ENCODE data around the gene OR2T11. TPM values are rescaled to one million over a fixed set of nuclear protein-coding genes. Genes with fewer than 3 reads are reported as not detected.
"Not testable (repeated sequence)": the region's sequence is repeated elsewhere in the genome, so short reads cannot be mapped to it uniquely, and the experiment has no call there.

OR2T11 gene
- total and polyA plus RNA-seq, 2 donors (not counting 1 experiment from before 2014, with no cell fraction given) = 0.12 to 3.6 TPM

DNA sequence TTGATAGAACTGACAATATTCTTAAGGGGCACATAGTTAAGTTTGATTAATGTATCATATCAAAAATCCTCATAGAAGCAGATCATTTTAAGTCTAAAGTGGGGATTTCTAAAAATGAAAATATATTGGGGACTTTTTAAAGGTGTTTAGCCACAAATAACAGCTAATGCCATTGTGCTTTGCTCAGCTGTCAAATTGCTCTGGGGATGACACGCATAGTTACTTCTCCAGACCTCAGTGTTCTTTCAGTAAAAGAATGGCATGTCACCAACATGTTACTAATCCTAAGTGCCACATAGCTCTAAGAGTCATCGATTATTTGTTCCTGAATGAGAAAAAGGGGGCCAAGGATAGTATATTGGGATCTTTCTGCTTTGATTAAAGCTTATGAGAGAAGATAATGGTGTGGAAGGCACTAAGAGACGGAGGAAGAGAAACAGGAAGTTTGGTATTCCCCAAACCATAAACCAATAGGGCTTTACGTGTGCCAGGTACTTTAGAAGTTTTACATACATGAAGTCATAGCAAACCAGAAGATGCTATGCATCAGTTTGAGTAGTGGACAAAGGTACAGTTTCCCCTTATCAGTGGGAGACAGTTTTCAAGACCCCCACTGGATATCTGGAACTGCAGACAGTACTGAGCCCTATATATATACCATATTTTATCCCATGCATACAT lies 8.2 kb upstream of the OR2T11 start:
- intact Hi-C loops (cut with micrococcal nuclease); H3K4me2 ChIP-seq (replicated peaks; ENCODE audit: low read depth, low read length, poor library complexity, severe bottlenecking); H3K27me3 ChIP-seq (replicated peaks in 1 of 4; ENCODE audit: control extremely low read depth in 1 of 4, control insufficient read depth in 3 of 4, insufficient read depth in 4 of 4, low read length in 3 of 4); H3K9me3 Mint-ChIP-seq (ENCODE audit: insufficient read depth); H3K4me3 Mint-ChIP-seq; H3K9me3 ChIP-seq (ENCODE audit: control extremely low read depth in 1 of 3, control insufficient read depth in 2 of 3, insufficient read depth in 1 of 3, low read length in 2 of 3); H3K4me3 ChIP-seq (ENCODE audit: control extremely low read depth in 1 of 5, extremely low read depth in 1 of 5, insufficient read depth in 1 of 5, low read depth in 2 of 5, low read length in 4 of 5); H3K27me3 Mint-ChIP-seq; H3K4me1 ChIP-seq (ENCODE audit: control insufficient read depth in 2 of 2, insufficient read depth in 2 of 2, low read length in 2 of 2); H2AFZ ChIP-seq (ENCODE audit: insufficient read depth, low read depth, low read length, poor library complexity, severe bottlenecking); H4K20me1 ChIP-seq (ENCODE audit: control insufficient read depth, insufficient read depth, low read length, poor library complexity, severe bottlenecking); POLR2A ChIA-PET; DNase-seq; H3K27ac Mint-ChIP-seq; H3K79me2 ChIP-seq (ENCODE audit: control insufficient read depth, insufficient read depth, low read length); H3K9ac ChIP-seq (ENCODE audit: low read length); CTCF ChIA-PET; H3K36me3 ChIP-seq (replicated peaks in 1 of 2; ENCODE audit: control extremely low read depth in 1 of 2, control insufficient read depth in 1 of 2, extremely low read depth in 1 of 2, insufficient read depth in 2 of 2, low read length in 1 of 2): not testable (repeated sequence)
- peak; percentile 94 for ATAC-seq (ENCODE audit: low read depth)
- WGBS (ENCODE audit: insufficient coverage) = no CpG with 5 or more reads among the region's 4 CpGs
- peak overlapping the region; percentile 74 to 77 for H3K27ac ChIP-seq (ENCODE audit: low read length in 2 of 2)
- H3K4me1 Mint-ChIP-seq = peaks cover 12% of the 10 kb centered on the region

DNA sequence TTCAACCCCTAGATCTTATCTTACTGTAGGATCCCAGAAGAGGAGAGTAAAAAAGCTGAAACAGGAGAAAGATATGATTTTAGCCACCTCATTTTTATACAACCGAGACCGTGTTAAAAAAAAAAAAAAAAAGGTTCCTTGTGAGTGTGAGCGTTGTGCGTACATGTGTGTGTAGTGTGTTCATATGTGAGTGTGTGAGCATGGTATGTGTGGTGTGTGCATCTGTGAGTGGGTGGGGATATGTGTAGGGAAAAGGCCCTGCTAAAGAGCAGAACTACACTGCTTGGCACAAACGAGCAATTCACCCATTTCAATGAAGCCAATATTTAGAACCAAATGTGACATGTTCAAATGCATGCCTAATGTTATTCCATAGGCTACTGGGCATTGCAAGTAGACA lies 6.7 kb upstream of the OR2T11 start:
- intact Hi-C loops (cut with micrococcal nuclease); H3K27me3 Mint-ChIP-seq: not testable (repeated sequence)

GRCh38 chr1:248640906-248641305 lies 6.0 kb upstream of the OR2T11 start:
- H3K9me3 ChIP-seq (ENCODE audit: control extremely low read depth in 1 of 3, control insufficient read depth in 2 of 3, insufficient read depth in 1 of 3, low read length in 2 of 3); intact Hi-C loops (cut with micrococcal nuclease); H3K79me2 ChIP-seq (ENCODE audit: control insufficient read depth, insufficient read depth, low read length); H3K9ac ChIP-seq (ENCODE audit: low read length); H3K4me3 Mint-ChIP-seq; CTCF ChIA-PET; H3K4me2 ChIP-seq (replicated peaks; ENCODE audit: low read depth, low read length, poor library complexity, severe bottlenecking); ATAC-seq (ENCODE audit: low read depth); POLR2A ChIA-PET; H3K27ac ChIP-seq (ENCODE audit: low read length in 2 of 2); H3K4me1 ChIP-seq (ENCODE audit: control insufficient read depth in 2 of 2, insufficient read depth in 2 of 2, low read length in 2 of 2); H3K4me1 Mint-ChIP-seq; H3K27me3 ChIP-seq (replicated peaks in 1 of 4; ENCODE audit: control extremely low read depth in 1 of 4, control insufficient read depth in 3 of 4, insufficient read depth in 4 of 4, low read length in 3 of 4); H3K27me3 Mint-ChIP-seq; H2AFZ ChIP-seq (ENCODE audit: insufficient read depth, low read depth, low read length, poor library complexity, severe bottlenecking); H3K9me3 Mint-ChIP-seq (ENCODE audit: insufficient read depth); H4K20me1 ChIP-seq (ENCODE audit: control insufficient read depth, insufficient read depth, low read length, poor library complexity, severe bottlenecking); H3K27ac Mint-ChIP-seq; H3K4me3 ChIP-seq (ENCODE audit: control extremely low read depth in 1 of 5, extremely low read depth in 1 of 5, insufficient read depth in 1 of 5, low read depth in 2 of 5, low read length in 4 of 5); DNase-seq; H3K36me3 ChIP-seq (replicated peaks in 1 of 2; ENCODE audit: control extremely low read depth in 1 of 2, control insufficient read depth in 1 of 2, extremely low read depth in 1 of 2, insufficient read depth in 2 of 2, low read length in 1 of 2): not testable (repeated sequence)
- no CpG with 5 or more reads among the region's 3 CpGs for WGBS (ENCODE audit: insufficient coverage)

More for the DNA sequence above, 6.7 kb upstream of the OR2T11 start:
- H3K4me3 Mint-ChIP-seq; H3K4me2 ChIP-seq (replicated peaks; ENCODE audit: low read depth, low read length, poor library complexity, severe bottlenecking); H3K4me1 ChIP-seq (ENCODE audit: control insufficient read depth in 2 of 2, insufficient read depth in 2 of 2, low read length in 2 of 2); H4K20me1 ChIP-seq (ENCODE audit: control insufficient read depth, insufficient read depth, low read length, poor library complexity, severe bottlenecking); POLR2A ChIA-PET; H3K27me3 ChIP-seq (replicated peaks in 1 of 4; ENCODE audit: control extremely low read depth in 1 of 4, control insufficient read depth in 3 of 4, insufficient read depth in 4 of 4, low read length in 3 of 4); H3K27ac Mint-ChIP-seq; H3K9me3 ChIP-seq (ENCODE audit: control extremely low read depth in 1 of 3, control insufficient read depth in 2 of 3, insufficient read depth in 1 of 3, low read length in 2 of 3); DNase-seq; ATAC-seq (ENCODE audit: low read depth); H3K9me3 Mint-ChIP-seq (ENCODE audit: insufficient read depth); H3K9ac ChIP-seq (ENCODE audit: low read length); H3K4me3 ChIP-seq (ENCODE audit: control extremely low read depth in 1 of 5, extremely low read depth in 1 of 5, insufficient read depth in 1 of 5, low read depth in 2 of 5, low read length in 4 of 5); H3K36me3 ChIP-seq (replicated peaks in 1 of 2; ENCODE audit: control extremely low read depth in 1 of 2, control insufficient read depth in 1 of 2, extremely low read depth in 1 of 2, insufficient read depth in 2 of 2, low read length in 1 of 2); H2AFZ ChIP-seq (ENCODE audit: insufficient read depth, low read depth, low read length, poor library complexity, severe bottlenecking); H3K79me2 ChIP-seq (ENCODE audit: control insufficient read depth, insufficient read depth, low read length); H3K27ac ChIP-seq (ENCODE audit: low read length in 2 of 2); CTCF ChIA-PET; H3K4me1 Mint-ChIP-seq: not testable (repeated sequence)
- no CpG with 5 or more reads among the region's 5 CpGs for WGBS (ENCODE audit: insufficient coverage)

- H3K4me3 ChIP-seq (ENCODE audit: control extremely low read depth in 1 of 5, extremely low read depth in 1 of 5, insufficient read depth in 1 of 5, low read depth in 2 of 5, low read length in 4 of 5); H3K36me3 ChIP-seq (replicated peaks in 1 of 2; ENCODE audit: control extremely low read depth in 1 of 2, control insufficient read depth in 1 of 2, extremely low read depth in 1 of 2, insufficient read depth in 2 of 2, low read length in 1 of 2); H4K20me1 ChIP-seq (ENCODE audit: control insufficient read depth, insufficient read depth, low read length, poor library complexity, severe bottlenecking); DNase-seq; H3K9ac ChIP-seq (ENCODE audit: low read length); H3K4me1 Mint-ChIP-seq; H3K4me2 ChIP-seq (replicated peaks; ENCODE audit: low read depth, low read length, poor library complexity, severe bottlenecking); H3K79me2 ChIP-seq (ENCODE audit: control insufficient read depth, insufficient read depth, low read length); H3K9me3 Mint-ChIP-seq (ENCODE audit: insufficient read depth); H3K27ac Mint-ChIP-seq; H2AFZ ChIP-seq (ENCODE audit: insufficient read depth, low read depth, low read length, poor library complexity, severe bottlenecking); intact Hi-C loops (cut with micrococcal nuclease); POLR2A ChIA-PET; H3K27me3 ChIP-seq (replicated peaks in 1 of 4; ENCODE audit: control extremely low read depth in 1 of 4, control insufficient read depth in 3 of 4, insufficient read depth in 4 of 4, low read length in 3 of 4); H3K27ac ChIP-seq (ENCODE audit: low read length in 2 of 2); H3K4me1 ChIP-seq (ENCODE audit: control insufficient read depth in 2 of 2, insufficient read depth in 2 of 2, low read length in 2 of 2); ATAC-seq (ENCODE audit: low read depth); H3K4me3 Mint-ChIP-seq; H3K27me3 Mint-ChIP-seq; H3K9me3 ChIP-seq (ENCODE audit: control extremely low read depth in 1 of 3, control insufficient read depth in 2 of 3, insufficient read depth in 1 of 3, low read length in 2 of 3); CTCF ChIA-PET: not testable (repeated sequence)
- no CpG with 5 or more reads among the region's 5 CpGs for WGBS (ENCODE audit: insufficient coverage)
Observed at GRCh38 chr1:248639652-248640051, 4.8 kb upstream of the OR2T11 start.
